GM19193 (cell line): Measurements from ENCODE around the gene WNT3A.

Source experiments
- POLR2A ChIP-seq: IDR thresholded peaks from 4 replicates; pipeline ENCODE4 v1.6.1; 2011; ENCODE audit not compliant: insufficient read depth, insufficient read length; ENCODE audit errors: extremely low read depth

WNT3A gene

GRCh38 chr1:228088586-228089498 lies 82.0 kb downstream of the WNT3A start:
- no peak for TF ChIP-seq POLR2A

- TF ChIP-seq POLR2A = no peak
Observed at GRCh38 chr1:228089519-228090380, 83.0 kb downstream of the WNT3A start.

GRCh38 chr1:228090613-228091081 lies 83.8 kb downstream of the WNT3A start:
- TF ChIP-seq POLR2A = no peak

- TF ChIP-seq POLR2A = no peak
Observed at GRCh38 chr1:228091084-228091483, 84.3 kb downstream of the WNT3A start.

GRCh38 chr1:228092342-228093049 lies 85.7 kb downstream of the WNT3A start:
- TF ChIP-seq POLR2A = no peak

- TF ChIP-seq POLR2A = no peak
Observed at GRCh38 chr1:228093050-228093906, 86.5 kb downstream of the WNT3A start.

- TF ChIP-seq POLR2A = no peak
Observed at GRCh38 chr1:228094432-228095016, 87.7 kb downstream of the WNT3A start.

- TF ChIP-seq POLR2A = no peak
Observed at GRCh38 chr1:228095161-228095560, 88.4 kb downstream of the WNT3A start.

GRCh38 chr1:228095938-228096337 lies 89.1 kb downstream of the WNT3A start:
- no peak for TF ChIP-seq POLR2A

- TF ChIP-seq POLR2A = no peak
Observed at GRCh38 chr1:228096416-228097332, 89.9 kb downstream of the WNT3A start.

- no peak for TF ChIP-seq POLR2A
Observed at GRCh38 chr1:228097333-228098081, 90.7 kb downstream of the WNT3A start.
